Neural cell (in vitro differentiated cells): ENCODE data around the gene PLD1.

Experiments used
- CTCF ChIP-seq: fragments of 450-650 bp; IDR thresholded peaks from 2 replicates; pipeline ENCODE4 v1.5.1; 2014; ENCODE audit warnings: antibody characterized with exemption, mild to moderate bottlenecking, moderate library complexity; ENCODE audit not compliant: poor library complexity, severe bottlenecking
- EP300 ChIP-seq: fragments of 450-650 bp; conservative IDR thresholded peaks from 2 replicates; pipeline ENCODE4 v1.6.1; 2014; ENCODE audit warnings: antibody characterized with exemption, mild to moderate bottlenecking, moderate library complexity; ENCODE audit not compliant: poor library complexity, severe bottlenecking
- MXI1 ChIP-seq: fragments of 450-650 bp; conservative IDR thresholded peaks from 2 replicates; pipeline ENCODE4 v1.6.1; 2014; ENCODE audit warnings: antibody characterized with exemption, mild to moderate bottlenecking; ENCODE audit not compliant: poor library complexity, severe bottlenecking
- POLR2AphosphoS5 ChIP-seq: IDR thresholded peaks from 2 replicates; pipeline ENCODE4 v1.6.1; 2012
- RAD21 ChIP-seq: fragments of 450-650 bp; conservative IDR thresholded peaks from 2 replicates; pipeline ENCODE4 v1.6.1; 2014; ENCODE audit warnings: antibody characterized with exemption, mild to moderate bottlenecking, moderate library complexity
- REST ChIP-seq: IDR thresholded peaks from 2 replicates; pipeline ENCODE4 v1.6.1; 2012; ENCODE audit warnings: borderline replicate concordance
- SMC3 ChIP-seq: fragments of 450-650 bp; conservative IDR thresholded peaks from 2 replicates; pipeline ENCODE4 v1.6.1; 2014; ENCODE audit warnings: antibody characterized with exemption, mild to moderate bottlenecking, moderate library complexity; ENCODE audit not compliant: poor library complexity

DNA sequence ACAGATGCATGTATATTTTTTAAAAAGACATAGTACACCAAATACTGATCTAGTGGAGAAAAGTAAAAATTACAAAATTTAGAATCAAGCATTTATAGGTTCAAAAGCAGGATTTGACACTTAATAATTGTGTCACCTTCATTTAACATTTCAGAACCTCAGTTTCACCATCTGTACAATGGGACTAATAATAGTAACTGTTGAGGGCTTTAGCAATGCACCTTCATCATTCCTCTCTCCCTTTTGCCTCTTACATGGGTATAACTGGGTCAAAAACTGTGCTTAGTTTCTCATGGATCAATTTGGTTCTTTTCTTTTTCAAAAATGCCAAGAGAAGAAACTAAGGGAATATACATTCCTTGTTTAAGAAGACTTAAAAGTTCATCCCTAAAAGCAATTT, 27.4 kb upstream of the PLD1 start:
- TF ChIP-seq MXI1, result no peak
- no peak for TF ChIP-seq CTCF
- TF ChIP-seq EP300, result no peak
- no peak for TF ChIP-seq RAD21
- no peak for TF ChIP-seq POLR2AphosphoS5
- TF ChIP-seq REST, result no peak
- no peak for TF ChIP-seq SMC3
